Ramos (cell line): ENCODE data around the gene PDE10A.
"Not testable (repeated sequence)": the region's sequence is repeated elsewhere in the genome, so short reads cannot be mapped to it uniquely, and the experiment has no call there.

ENCODE experiments used
- in situ Hi-C: fragments of 300-500 bp; cut with MboI; formaldehyde crosslinking; loops from one replicate; pipeline ENCODE4 v1.14.3; 2022; ENCODE audit warnings: low sequenced_read_pairs; ENCODE audit not compliant: unreplicated experiment

Gene PDE10A

GRCh38 chr6:165566088-165566828, 96.8 kb downstream of the PDE10A start:
- in situ Hi-C loops: no loop called here

DNA sequence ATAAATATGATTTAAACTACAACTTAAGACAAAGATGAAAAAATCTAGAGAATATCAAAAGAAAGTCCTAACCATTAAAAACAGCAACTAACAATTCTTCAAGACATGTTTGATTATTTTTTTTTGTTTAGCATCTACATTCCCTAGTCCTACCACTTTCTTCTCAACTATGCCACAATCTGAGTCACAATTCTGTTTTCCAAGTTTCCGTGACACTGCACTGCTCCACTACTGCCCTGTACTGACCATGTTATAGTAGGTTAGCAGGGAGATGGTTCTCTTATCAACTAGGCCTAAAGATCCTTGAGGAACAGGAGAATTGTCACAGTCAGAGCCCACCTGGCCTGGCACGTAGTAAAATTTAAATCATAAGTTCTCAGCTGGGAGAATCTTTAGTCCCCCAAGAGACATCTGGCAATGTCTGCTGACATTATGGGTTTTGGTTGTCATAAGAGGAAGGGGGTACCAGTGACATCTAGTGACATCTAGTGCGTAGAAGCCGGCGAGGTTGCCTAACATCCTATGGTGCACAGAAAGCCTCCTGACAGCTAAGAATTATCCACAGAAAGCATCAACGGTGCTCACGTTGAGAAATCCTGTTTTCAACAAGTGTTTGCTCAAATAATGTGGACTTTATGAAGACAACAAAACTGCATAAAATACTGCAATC, 100.5 kb downstream of the PDE10A start:
- in situ Hi-C loops: no loop called here

- in situ Hi-C loops: no loop called here
Observed at GRCh38 chr6:165559632-165560031, 103.4 kb downstream of the PDE10A start.

DNA sequence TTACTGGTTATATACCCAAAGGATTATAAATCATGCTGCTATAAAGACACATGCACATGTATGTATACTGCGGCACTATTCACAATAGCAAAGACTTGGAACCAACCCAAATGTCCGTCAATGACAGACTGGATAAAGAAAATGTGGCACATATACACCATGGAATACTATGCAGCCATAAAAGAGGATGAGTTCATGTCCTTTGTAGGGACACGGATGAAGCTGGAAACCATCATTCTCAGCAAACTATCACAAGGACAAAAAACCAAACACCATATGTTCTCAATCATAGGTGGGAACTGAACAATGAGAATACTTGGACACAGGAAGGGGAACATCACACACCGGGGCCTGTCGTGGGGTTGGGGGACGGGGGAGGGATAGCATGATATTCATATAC, 104.9 kb downstream of the PDE10A start:
- in situ Hi-C loops: not testable (repeated sequence)

- in situ Hi-C loops: no loop called here
Observed at GRCh38 chr6:165557674-165558073, 105.4 kb downstream of the PDE10A start.

- in situ Hi-C loops: no loop called here
Observed at GRCh38 chr6:165556116-165556843, 106.8 kb downstream of the PDE10A start.

GRCh38 chr6:165554644-165555043, 108.4 kb downstream of the PDE10A start:
- in situ Hi-C loops: not testable (repeated sequence)

- in situ Hi-C loops: no loop called here
Observed at GRCh38 chr6:165552248-165552736, 110.7 kb downstream of the PDE10A start.

DNA sequence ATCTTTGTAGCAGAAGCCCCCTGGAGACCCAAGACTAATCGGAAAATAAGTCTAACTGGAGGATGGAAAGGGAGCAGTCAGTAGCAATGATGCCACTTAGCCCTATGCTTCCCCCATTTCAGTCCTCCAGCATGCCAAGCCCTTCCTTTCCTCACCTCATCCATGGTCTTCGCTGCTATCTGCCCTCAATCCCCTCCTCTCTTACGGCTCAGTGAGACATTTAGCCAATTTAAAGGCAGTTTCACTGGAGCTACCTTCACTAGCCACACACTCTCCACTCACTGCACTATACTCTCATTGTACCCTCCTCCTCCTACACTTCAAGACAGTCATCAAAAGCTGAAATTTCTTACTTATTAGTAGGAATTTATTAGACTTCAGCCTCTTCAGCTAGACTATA, 111.2 kb downstream of the PDE10A start:
- in situ Hi-C loops: no loop called here

DNA sequence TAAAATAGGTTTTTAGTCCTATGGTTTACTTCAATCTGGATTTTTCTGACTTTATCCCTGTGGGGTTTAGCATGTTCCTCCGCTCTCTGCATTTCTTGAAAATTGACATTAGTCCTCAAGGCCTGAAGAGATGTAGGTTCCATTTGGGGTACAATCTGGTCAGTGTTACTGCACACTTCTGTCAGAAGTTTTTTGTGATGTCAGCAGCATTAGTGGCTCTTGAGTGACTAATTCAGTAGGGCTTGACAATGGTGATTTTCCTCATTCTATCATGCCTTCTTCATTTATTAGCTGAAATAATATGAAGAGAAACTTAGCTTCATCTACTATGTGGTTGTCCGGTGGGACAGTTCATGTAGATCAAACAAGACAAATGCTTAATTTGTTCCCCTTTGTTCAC, 114.6 kb downstream of the PDE10A start:
- in situ Hi-C loops: no loop called here

DNA sequence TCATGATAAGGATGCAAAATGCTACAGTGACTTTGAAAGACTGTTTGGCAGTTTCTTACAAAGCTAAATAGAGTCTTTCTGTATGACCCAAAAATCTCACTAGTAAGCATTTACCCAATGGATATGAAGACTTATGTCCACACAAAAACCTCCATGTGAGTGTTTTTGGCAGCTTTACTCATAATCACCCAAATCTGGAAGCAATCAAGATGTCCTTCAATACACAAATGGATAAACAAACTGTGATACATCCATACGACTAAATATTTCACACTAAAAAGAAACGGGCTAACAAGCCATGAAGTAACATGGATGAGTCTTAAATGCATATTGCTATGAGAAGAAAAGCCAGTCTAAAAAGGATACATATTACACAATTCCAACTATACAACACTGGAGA, 117.2 kb downstream of the PDE10A start:
- in situ Hi-C loops: no loop called here

DNA sequence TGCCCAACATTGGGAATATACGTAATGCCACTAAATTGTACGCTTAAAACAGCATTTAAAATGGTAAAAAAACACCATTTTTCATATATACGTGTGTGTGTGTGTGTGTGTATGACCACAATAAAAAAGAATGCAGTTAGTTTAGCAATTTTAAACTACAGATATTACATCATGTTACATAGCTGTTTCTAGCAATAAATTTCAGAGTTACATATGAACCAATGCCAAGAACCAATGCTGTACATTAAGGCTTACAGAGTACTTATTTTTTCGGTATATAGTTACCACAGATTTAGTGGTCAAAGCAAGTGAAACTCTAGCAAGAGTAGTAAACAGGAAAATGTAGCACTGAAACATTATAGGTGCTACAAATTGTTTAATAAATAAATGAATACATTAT, 119.3 kb downstream of the PDE10A start:
- in situ Hi-C loops: no loop called here

DNA sequence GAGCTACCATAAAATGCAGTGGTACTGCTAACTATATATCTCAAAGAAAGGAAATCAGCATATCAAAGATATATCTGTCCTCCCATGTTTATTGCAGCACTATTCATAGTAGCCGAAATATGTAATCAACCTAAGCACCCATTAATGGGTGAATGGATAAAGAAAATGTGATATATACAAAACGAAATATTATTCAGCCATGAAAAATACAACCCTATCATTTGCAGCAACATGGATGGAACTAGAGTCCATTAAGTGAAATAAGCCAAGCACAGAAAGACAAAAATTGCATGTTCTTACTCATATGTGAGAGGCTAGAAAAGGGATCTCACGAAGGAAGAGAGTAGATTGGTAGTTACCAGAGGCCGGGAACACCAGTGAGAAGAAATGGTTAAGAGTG, 126.1 kb downstream of the PDE10A start:
- in situ Hi-C loops: no loop called here

DNA sequence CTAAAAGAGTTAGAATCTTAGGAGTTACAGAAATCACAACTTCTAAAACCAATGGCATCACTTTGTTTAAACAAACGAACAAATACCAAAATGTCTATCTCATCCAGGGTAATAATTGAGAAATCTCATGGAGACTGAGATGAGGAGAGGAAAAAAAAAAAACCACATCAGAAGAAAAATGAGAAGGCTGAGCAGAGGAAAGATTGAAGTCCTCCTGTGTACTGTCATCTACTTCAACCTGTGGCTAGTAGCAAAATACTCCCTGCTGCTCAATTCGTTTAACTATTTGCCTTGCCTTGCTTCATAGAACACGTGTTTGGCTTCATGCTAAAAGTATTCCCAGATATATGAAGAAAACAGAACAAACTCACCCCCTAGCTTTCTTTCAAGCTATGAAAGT, 143.7 kb downstream of the PDE10A start:
- in situ Hi-C loops: no loop called here

GRCh38 chr6:165515963-165516624, 146.9 kb downstream of the PDE10A start:
- in situ Hi-C loops: no loop called here

- in situ Hi-C loops: no loop called here
Observed at GRCh38 chr6:165514621-165515020, 148.4 kb downstream of the PDE10A start.

- in situ Hi-C loops: no loop called here
Observed at GRCh38 chr6:165511807-165512206, 151.2 kb downstream of the PDE10A start.

GRCh38 chr6:165508321-165508869, 154.6 kb downstream of the PDE10A start:
- in situ Hi-C loops: no loop called here

- in situ Hi-C loops: no loop called here
Observed at GRCh38 chr6:165506657-165507056, 156.4 kb downstream of the PDE10A start.

DNA sequence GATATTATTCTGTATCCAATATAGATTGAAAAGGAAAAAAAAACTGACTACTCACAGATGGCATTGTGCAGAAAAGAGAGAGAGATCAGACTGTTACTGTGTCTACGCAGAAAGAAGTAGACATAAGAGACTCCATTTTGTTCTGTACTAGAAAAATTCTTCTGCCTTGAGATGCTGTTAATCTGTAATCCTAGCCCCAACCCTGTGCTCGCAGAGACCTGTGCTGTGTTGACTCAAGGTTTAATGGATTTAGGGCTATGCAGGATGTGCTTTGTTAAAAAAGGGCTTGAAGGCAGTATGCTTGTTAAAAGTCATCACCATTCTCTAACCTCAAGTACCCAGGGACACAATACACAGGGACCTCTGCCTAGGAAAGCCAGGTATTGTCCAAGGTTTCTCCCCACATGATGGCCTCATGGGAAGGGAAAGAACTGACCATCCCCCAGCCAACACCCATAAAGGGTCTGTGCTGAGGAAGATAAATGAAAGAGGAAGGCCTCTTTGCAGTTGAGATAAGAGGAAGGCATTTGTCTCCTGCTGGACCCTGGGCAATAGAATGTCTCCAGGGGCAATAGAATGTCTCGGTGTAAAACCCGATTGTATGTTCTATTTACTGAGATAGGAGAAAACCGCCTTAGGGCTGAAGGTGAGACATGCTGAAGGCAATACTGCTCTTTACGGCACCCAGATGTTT, 162.7 kb downstream of the PDE10A start:
- in situ Hi-C loops: not testable (repeated sequence)
